NCI-H446 treated with DMSO at 0.1 percent for 48 hours (cell line): ENCODE measurements around the gene ACBD6.
"Not testable (repeated sequence)": the region's sequence is repeated elsewhere in the genome, so short reads cannot be mapped to it uniquely, and the experiment has no call there.

ENCODE experiments used
- DNase-seq: peaks from one replicate; lab custom pipeline; 2025; lab: John Stamatoyannopoulos, UW

The ACBD6 gene

DNA sequence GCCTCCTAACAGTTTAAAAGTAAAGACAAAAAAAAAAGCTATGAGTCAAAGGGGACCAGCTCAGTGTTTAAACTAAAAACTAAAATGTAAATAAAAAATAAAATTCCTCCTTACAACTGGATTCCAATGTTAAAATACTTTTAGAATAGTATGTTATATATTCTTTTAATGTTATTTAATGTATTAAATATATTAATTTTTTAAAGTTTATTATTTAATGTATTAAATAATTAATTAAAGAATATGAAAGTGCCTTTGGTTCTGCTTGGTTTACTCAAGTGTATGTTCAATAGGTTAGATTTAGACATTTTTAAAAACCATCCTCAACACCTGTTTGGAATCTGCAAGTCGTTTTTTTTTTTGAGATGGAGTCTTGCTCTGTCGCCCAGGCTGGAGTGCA lies 13.1 kb downstream of the ACBD6 start:
- DNase-seq = no peak

DNA sequence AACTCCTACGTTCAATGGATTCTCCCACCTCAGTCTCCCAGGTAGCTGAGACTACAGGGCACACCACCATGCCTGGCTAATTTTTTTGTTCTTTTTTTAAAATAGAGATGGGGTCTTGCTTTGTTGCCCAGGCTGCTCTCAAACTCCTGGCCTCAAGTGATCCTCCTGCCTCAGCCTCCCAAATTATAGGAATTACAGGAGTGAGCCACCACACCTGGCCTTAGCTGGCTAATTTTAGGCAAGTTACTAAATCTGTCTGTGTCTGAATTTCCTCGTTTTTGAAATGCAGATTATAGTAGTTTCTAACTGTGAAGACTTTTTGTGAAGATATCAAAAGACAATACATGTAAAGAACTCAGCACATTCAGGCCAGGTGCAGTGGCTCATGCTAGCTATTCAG lies 13.7 kb downstream of the ACBD6 start:
- no peak for DNase-seq

DNA sequence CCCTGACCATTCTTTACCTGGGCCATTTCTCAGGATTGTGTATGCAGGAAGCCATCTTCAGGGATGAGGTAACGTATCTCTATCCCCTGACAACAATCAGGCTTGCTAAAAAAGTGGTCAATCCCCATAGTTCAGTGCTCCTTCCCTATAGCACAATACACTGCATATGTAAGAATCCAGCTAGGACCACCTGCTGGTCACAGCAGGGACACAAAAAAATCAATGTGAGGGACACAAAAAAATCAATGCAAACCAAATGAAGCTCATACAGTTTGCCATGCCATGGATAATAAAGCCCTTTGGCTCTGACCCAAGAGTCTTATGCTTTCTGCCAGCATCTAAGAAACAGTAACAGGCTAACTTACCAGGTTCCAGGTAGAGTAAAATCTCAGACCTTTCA lies 16.3 kb downstream of the ACBD6 start:
- DNase-seq = peak; percentile 10

DNA sequence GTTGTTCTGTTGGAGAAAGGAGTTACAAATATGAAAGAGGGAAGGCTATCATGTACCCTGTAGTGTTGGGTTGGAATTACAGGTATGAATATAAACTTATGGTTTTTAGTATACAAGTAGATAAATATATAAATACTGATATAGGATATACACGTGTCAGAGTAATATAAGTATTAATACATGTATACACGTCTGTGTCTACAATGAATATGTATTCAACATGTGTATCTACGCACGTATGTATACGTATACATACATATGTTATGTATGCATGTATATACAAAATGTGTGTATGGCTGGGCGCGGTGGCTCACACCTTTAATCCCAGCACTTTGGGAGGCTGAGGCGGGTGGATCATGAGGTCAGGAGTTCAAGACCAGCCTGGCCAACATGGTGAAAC lies 17.9 kb downstream of the ACBD6 start:
- no peak for DNase-seq

DNA sequence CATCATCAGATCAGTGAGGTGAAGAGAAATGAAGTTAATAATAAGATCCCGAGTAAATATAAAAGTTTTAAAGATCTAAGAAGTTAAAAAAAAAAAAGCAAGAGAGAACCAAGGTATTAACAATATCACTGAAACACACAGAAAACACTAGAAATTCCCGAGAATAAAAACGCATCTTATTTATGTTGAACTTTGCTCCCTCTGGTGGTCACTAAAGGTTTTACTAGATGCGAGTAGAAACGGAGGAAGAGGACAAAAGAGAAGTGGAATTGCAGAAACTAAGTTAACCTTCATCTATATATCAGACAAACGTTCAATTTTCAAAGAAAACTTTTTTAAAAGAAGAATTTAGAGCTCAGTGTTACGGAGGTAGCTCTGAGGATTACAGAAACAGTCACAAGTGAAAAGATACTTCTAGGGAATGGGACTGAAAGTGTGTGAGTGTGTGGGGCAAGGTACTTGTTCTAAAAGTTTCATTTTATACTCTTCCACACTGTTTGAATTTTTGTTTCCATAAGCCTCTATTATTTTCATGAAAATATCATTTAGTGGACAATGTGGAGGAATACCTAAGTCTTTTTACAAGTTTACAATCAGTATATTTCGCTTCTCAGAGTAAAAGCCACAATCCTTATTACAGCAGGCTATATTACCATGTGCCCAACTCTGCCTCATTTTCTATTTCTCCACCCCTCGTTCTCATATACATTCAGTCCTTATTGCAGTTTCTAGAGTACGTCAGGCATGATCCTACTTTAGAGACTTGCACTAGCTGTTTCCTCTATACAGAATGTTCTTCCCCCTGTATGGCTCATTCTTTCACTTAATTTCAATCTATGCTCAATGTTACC lies 19.7 kb downstream of the ACBD6 start:
- peak; percentile 35 for DNase-seq

DNA sequence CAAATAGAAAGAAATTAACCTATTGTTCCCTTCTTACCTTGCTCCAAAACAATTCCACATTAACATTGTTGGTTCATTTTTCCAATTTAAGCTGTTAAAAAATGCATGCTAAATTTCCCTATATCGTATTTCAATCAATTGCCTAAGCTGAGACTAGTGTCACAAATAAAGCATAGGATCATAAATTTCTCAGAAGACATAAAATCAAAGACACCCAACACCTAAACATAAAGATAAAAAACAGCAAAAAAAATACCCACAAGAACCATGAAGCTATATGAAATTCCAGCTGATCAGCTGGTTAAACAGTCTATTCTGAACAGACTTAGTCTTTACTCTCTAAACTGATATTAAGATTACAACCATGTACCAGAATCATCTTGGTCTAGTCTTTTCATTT lies 32.3 kb downstream of the ACBD6 start:
- DNase-seq = no peak

DNA sequence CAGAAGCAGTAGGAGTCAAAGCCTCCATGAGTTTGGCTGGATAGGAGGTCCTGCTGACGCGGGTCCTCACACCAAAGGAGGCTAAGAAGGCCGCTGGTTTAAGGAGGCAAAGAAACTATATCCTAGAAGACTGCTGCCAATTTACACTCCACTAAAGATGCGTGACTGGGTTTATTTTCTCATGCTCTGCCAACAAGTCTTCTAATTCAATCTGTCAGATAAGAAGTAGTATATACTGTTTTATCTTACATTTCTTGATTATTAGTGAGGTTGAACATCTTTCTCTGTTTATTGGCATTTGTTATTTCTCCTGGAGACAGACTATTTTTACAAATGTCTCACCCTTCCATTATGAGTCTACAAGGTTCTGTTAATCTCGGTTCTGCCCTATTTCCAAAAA lies 34.1 kb downstream of the ACBD6 start:
- DNase-seq = no peak

DNA sequence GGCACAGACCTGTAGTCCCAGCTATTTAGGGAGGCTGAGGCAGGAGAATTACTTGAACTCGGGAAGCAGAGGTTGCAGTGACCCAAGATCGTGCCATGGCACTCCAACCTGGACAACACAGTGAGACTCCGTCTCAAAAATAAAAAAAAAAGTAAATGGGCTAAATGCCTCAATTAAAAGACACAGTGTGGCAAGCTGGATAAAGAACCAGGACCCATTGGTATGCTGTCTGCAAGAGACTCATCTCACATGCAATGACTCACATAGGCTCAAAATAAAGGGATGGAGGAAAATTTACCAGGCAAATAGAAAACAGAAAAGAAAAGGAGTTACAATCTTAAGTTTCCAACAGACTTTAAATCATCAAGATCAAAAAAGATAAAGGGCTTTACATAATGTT lies 40.3 kb downstream of the ACBD6 start:
- DNase-seq = no peak

DNA sequence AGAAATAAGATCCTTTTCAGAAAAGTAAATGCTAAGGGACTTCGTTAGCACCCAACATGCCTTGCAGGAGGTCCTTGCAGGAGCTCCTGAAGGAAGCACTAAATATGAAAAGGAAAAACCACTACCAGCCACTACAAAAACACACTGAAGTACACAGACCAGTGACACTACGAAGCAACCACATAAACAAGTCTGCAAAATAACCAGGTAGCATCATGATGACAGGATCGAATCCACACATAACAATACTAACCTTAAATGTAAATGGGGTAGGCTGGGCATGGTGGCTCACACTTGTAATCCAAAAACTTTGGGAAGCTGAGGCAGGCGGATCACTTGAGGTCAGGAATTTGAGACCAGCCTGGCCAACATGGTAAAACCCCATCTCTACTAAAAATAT lies 40.7 kb downstream of the ACBD6 start:
- DNase-seq = not testable (repeated sequence)

DNA sequence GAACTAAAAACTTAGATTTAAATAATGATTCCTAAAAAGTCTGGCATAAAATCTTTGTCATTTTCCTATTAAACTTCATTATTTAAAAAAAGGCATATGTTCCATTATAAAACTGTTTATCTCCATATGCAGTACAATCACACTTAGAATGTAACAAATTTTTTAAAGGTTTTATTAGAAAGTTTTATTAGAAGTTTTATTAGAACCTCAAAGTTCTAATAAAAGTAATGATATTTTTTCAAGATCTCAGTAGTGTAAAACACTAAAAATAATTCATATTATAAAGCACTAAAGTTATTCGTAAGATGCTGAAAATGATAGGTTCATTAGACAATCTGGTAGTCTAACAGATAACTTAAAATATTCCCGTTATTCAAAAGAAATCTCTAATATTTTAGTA lies 43.6 kb downstream of the ACBD6 start:
- DNase-seq = no peak

DNA sequence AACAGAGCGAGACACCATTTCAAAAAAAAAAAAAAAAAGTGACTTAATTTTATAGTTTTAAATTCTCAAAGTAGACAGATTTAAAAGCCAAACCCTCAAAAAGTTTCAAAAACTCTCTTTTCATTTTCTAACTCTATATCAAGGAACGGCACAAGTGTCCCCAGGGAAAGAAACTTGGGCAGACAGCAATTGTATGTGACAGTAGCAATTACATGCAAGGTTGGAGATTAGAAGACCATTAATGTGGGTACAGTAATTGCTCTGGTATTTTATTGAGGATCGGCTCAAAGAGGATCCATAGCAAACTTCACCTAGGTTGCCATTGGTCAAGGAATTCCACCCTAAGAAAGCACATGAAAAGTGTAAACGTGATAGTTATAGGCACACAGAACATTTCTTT lies 46.2 kb downstream of the ACBD6 start:
- DNase-seq = no peak

DNA sequence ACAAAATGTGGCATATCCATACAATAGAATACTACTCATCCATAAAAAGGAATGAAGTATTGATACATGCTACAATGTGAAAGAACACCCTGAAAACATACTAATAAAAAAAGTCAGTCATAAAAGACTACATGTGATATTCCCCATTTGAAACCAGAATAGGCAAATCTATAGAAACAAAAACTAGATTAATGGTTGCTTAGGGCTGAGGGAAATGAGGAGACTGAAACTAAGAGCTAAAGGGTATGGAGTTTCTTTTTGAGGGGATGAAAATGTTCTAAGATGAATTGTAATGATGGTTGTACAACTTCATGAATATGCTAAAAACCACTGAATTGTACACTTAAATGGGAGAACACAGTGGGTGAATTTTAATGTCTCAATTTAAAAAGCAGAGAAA lies 50.9 kb downstream of the ACBD6 start:
- DNase-seq = no peak

DNA sequence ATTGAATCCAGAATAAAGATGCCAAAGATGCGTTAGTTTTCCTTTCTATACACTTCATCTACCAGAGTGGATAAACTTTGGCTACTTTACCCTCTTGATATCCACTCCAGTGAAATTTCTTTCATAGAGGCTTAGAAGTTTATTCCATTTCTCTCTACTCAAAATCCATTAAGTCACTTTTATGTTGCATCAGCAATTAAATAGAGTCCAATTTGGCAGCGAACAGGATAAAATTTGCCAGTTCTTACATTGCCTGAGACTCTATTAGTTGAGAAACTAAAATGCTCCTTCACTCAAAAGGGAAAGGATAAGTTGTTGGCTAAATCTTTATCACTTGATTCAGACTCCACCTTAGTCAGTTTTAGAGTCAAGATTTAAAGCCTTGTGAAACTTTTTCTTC lies 57.9 kb downstream of the ACBD6 start:
- peak; percentile 32 for DNase-seq

DNA sequence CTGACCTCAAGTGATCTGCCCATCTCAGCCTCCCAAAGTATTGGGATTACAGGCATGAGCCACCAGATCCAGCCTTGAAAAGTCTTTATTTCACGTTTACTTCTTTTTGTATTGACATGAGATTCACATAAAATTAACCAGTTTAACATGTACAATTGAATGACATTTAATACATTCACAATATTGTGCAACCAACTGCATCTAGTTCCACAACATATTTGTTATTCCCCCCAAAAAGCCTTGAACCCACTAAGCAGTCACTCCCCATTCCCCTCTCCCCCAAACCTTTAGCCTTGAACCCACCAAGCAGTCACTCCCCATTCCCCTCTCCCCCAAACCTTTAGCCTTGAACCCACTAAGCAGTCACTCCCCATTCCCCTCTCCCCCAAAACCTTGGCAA lies 62.0 kb downstream of the ACBD6 start:
- no peak for DNase-seq

DNA sequence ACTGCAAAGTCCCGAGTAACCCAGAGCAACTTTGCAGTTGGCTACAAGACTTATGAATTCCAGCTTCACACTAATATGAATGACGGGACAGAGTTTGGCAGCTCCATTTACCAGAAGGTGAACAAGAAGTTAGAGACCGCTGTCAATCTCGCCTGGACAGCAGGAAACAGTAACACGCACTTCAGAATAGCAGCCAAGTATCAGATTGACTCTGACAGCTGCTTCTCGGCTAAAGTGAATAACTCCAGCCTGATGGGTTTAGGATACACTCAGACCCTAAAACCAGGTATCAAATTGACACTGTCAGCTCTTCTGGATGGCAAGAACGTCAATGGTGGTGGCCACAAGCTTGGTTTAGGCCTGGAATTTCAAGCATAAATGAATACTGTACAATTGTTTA lies 66.8 kb downstream of the ACBD6 start:
- no peak for DNase-seq

DNA sequence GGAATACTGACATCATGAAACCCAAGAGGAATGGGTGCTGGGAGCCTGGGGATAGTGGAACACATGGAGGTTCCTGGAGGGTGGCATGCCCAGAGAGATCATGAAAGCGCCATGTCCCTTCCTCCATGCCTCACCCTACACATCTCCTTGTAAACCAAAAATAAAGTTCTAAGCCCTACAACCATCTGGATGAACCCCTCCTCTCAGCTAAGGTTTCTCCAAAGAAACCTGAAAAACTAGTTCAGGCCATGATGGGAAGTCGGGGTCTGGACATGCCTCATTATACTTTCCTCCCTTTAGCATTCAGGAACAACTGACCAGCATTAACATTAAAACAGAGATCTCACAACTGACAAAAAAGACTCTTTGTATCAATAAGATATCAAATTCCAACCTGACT lies 68.5 kb downstream of the ACBD6 start:
- no peak for DNase-seq

DNA sequence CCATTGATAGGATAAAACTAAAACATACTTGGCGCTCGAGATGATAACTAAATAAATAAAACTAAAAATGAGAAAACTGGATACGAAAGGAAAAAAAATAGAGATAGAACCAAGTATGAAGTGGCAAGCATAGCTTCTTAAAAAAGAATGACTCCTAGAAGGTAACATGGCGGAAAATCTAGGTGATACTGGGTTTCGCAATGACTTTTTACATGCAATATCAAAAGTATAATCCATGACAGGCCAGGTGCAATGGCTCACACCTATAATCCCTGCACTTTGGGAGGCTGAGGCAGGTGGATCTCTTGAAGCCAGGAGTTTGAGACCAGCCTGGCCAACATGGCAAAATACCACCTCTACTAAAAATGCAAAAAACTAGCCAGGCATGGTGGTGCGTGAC lies 70.7 kb downstream of the ACBD6 start:
- no peak for DNase-seq

DNA sequence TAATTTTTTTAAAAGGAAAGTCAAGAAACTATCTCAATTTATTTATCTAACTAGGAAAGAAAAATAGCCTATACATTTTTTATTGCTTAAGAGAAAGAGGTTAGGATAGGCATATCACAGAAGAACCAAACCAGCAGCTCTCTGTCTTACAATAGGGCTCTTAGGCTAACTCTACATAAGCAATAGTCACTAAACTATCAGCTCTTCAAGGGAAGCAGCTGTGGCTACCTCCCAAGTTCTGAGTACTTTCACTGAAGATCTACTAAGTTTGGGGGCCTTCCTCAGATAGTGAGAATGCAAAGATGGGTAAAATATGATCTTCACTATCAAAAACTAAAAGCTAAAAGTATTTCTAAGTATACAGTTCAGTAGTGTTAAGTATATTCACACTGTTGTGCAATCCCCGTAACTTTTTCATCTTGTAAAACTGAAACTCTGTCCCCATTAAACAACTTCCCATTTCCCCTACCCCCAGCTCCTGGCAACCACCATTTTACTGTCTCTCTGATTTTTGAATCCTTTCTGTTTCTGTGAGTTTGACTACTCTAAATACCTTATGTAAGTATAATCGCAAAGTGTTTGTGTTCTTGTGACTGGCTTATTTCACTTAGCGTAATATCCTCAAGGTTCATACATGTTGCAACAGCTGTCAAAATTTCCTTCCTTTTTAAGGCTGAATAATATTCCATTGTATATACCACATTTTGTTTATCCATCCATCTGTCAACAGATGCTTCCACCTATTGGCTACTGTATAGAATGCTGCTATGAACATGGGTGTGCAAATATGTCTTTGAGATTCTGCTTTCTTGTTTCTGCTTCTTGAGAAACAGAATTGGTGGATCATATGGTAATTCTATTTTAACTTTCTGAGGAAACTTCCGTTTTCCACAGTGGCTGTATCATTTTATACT lies 73.3 kb downstream of the ACBD6 start:
- DNase-seq = no peak

DNA sequence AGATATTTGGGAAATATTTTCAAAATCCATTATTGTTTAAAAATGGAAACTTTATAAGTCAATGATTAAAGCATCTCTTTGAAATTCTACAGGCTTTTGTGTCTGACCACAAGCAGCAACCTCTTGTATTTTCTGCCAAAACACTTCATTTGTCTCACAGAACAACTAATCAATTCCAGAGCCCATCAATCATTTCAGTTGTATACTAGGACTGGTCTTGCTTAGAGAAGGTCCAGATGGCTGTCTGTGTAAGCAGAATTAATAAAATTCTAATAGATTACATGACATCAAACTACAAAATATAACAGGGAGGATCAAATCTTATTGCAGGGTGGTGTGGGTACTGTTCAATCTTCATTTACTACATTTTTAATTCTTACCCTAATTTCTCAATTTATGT lies 76.4 kb downstream of the ACBD6 start:
- DNase-seq = peak; percentile 36

DNA sequence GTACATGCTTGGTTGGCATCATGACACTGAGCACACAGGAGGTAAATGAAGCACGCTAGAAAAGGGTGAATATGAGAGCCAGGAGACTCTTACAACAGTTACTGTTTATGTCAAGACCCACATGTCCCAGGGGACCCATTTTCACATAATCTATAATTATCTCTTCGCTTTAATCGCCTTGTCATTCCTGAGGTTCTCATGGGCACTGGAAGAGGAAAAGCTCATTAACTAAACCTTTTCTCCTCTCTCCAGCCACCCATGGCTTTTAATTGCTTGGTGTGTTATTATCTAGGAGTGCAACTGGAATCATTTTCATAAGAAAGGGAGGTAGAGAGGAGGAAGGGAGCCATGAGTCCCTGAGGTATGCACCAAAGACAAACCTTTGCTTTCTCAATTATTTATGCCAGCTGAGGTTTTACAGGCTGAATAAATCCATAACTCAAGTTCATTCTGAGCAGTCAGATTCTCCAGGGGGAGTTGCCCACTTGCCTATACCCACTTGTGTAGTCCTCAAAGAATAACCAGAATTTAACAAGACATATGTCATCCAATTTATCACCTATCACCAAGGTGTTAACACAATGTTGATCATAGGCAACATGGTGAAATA lies 77.4 kb downstream of the ACBD6 start:
- DNase-seq = peak; percentile 48

DNA sequence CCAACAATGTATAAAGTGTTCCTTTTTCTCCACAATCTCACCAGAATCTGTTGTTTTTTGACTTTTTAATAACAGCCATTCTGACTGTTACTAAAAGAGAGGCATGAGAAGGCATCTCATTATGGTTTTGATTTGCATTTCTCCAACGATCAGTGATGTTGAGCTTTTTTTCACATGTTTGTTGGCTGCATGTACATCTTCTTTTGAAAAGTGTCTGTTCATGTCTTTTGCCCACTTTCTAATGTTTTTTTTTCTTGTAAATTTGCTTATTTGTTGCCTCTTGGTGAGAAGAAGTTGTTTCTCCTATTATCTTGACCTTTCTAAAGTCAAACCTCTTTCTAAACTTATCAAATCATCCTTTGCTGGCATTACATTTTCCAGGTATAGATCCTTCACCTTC lies 80.8 kb downstream of the ACBD6 start:
- no peak for DNase-seq

DNA sequence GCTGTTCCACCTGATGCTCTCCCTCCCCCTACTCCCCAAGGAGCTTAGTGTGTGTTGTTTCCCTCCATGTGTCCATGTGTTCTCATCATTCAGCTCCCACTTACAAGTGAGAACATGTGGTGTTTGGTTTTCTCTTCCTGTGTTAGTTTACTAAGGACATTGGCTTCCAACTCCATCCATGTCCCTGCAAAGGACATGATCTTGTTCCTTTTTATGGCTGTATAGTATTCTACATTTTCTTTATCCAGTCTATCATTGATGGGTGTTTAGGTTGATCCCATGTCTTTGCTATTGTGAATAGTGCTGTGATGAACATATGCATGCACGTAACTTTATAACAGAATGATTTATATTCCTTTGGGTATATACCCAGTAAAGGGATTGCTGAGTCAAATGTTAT lies 81.2 kb downstream of the ACBD6 start:
- not testable (repeated sequence) for DNase-seq
